GM18907 (cell line): ENCODE measurements around the gene RBFA.

Experiments
- ATAC-seq: cut with Tn5 transposase; IDR thresholded peaks from one replicate; pipeline ENCODE4 v1.9.1; 2021; ENCODE audit warnings: mild to moderate bottlenecking, moderate library complexity; ENCODE audit not compliant: unreplicated experiment

RBFA gene

DNA sequence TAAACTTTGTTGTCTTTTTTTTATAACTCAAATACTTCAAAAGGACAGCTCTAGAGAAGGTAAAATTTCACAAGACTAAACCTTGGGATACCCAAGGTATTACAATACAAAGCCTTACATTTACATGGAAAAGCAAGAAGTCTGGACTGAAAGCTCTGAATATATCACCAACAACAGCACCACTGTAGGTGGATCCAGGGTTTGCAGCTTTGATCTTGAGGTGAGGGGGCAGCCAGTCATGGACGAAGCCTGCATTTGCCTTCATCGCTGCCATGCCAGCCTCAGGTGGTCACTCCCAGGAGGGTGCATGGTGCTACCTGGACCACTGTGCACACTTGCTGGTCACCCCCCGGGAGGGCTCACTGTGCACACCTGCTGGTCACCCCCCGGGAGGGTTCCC, 36.6 kb downstream of the RBFA start:
- ATAC-seq = no peak

DNA sequence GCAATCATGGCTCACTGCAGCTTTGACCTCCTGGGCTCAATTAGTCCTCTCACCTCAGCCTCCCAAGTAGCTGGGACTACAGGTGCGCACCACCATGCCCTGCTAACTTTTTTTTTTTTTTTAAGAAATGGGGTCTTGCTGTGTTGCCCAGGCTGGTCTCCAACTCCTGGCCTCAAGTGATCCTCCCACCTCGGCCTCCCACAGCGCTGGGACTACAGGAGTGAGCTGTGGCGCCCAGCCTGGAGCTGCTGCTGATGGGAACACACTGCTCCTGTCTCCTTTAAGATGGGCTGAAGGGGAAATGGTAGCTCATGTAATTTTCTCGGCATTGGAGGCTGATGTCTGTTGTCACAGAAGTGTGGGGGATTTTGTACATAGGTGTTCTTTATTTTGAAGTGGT, 39.9 kb downstream of the RBFA start:
- no peak for ATAC-seq

DNA sequence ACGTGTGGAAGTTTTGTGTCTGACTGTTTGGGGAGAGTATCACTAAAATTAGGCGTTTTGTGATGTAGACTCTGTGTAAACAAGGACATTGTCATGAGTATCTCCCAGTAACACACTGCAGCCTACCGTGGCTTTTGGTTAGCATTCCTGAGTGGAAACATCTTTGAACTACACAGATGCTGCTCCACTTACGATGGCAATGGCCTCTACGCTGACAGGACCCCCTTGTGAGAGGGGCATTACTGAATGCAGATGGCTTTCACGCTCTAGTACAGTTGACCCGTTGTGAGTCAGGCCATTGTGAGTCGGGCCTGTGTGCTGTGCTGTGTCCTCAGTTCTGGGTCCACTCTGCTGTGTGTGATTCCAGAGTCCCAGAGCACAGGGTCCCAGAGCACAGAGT, 40.5 kb downstream of the RBFA start:
- no peak for ATAC-seq

DNA sequence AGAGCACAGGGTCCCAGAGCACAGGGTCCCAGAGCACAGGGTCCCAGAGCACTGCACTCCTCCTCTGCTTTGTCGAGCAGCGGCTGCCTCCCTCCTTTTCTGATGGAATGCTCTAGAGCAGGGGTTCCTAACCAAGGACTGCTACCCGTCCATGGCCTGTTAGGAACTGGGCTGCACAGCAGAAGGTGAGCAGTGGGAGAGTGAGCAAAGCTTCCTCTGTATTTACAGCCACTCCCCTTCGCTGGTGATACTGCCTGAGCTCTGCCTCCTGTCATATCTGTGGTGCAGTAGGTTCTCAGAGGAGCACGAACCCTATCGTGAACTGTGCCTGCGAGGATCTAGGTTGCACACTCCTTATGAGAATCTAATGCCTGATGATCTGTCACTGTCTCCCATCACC, 41.7 kb downstream of the RBFA start:
- no peak for ATAC-seq

DNA sequence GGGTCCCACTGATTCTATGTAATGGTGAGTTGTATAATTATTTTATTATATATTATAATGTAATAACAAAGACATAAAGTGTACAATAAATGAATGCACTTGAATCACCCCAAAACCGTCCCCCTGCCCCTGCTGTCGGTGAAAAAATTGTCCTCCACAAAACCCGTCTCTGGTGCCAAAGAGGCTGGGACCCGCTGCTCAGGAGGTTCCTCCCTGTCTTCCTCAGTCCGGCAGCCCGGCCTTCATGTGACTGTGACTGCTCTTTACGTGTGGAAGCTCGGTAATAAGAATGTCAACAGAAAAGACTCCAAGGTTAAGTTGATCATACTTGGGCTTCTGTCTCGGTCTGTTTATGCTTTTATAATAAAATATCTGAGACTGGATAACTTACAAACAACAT, 42.1 kb downstream of the RBFA start:
- ATAC-seq = no peak

DNA sequence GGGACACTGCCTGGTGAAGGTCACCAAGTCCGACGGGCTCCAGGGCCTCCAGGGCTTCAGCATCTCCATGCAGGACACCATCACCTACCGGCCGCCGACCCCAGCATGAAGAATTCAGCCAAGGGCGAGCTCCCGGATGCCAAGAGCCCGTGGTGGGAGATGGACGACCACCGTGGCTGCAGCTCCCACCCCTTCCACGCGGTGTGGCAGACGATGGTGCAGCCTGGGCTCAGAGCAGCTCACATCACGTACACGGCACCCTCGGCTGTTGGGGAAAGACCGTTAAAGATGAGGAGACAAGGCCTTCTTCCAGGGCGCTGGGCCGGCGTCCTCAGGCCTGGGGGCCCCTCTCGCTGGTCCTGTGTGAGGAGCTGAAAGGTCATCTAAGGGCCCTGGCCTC, 43.6 kb downstream of the RBFA start:
- ATAC-seq = no peak
